PFSK-1 (cell line): ENCODE measurements around the gene IKZF4.

Source experiments
- FOXP2 ChIP-seq: optimal IDR thresholded peaks from 2 replicates; pipeline ENCODE3; 2011; ENCODE audit warnings: borderline replicate concordance, control low read depth, inconsistent platforms; ENCODE audit not compliant: insufficient read depth; ENCODE audit errors: extremely low read length, extremely low read depth
- POLR2AphosphoS5 ChIP-seq: IDR thresholded peaks from 2 replicates; pipeline ENCODE4 v1.6.1; 2012; ENCODE audit warnings: low read depth, mild to moderate bottlenecking, control low read depth, low read length, moderate library complexity
- SIN3A ChIP-seq: IDR thresholded peaks from 2 replicates; pipeline ENCODE4 v1.6.1; 2012; ENCODE audit warnings: mild to moderate bottlenecking, low read length, moderate library complexity, borderline replicate concordance; ENCODE audit not compliant: insufficient read depth
- TAF1 ChIP-seq: IDR thresholded peaks from 2 replicates; pipeline ENCODE4 v1.6.1; 2012; ENCODE audit warnings: low read length, control low read depth, borderline replicate concordance; ENCODE audit not compliant: insufficient read depth
- TF ChIP-seq, protein P1 (sequence below), 2 experiments: IDR thresholded peaks; 2 replicates each; pipeline versions ENCODE4 v1.6.1 to v1.8.0; 2011 to 2012; ENCODE audit warnings: low read depth in 2 of 2, low read length in 2 of 2, control low read depth in 1 of 2, inconsistent platforms in 1 of 2, mild to moderate bottlenecking in 1 of 2, moderate library complexity in 1 of 2; ENCODE audit not compliant: insufficient read depth in 1 of 2

GRCh38 chr12:56031987-56032386, 11.1 kb downstream of the IKZF4 start:
- TF ChIP-seq POLR2AphosphoS5 = no peak
- TF ChIP-seq, protein P1, sequence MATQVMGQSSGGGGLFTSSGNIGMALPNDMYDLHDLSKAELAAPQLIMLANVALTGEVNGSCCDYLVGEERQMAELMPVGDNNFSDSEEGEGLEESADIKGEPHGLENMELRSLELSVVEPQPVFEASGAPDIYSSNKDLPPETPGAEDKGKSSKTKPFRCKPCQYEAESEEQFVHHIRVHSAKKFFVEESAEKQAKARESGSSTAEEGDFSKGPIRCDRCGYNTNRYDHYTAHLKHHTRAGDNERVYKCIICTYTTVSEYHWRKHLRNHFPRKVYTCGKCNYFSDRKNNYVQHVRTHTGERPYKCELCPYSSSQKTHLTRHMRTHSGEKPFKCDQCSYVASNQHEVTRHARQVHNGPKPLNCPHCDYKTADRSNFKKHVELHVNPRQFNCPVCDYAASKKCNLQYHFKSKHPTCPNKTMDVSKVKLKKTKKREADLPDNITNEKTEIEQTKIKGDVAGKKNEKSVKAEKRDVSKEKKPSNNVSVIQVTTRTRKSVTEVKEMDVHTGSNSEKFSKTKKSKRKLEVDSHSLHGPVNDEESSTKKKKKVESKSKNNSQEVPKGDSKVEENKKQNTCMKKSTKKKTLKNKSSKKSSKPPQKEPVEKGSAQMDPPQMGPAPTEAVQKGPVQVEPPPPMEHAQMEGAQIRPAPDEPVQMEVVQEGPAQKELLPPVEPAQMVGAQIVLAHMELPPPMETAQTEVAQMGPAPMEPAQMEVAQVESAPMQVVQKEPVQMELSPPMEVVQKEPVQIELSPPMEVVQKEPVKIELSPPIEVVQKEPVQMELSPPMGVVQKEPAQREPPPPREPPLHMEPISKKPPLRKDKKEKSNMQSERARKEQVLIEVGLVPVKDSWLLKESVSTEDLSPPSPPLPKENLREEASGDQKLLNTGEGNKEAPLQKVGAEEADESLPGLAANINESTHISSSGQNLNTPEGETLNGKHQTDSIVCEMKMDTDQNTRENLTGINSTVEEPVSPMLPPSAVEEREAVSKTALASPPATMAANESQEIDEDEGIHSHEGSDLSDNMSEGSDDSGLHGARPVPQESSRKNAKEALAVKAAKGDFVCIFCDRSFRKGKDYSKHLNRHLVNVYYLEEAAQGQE (IDR thresholded peaks at IDR 0.05; ENCODE audit: insufficient read depth in 1 of 2, low read depth in 2 of 2, low read length in 2 of 2) = no peak
- TF ChIP-seq TAF1 = no peak
- no peak for TF ChIP-seq SIN3A
- TF ChIP-seq FOXP2 = no peak
